Liver (tissue), 3 donors: Measurements from ENCODE around the gene TUBB4A.

ENCODE experiments used
- CTCF ChIP-seq: fragments of 150-350 bp; IDR thresholded peaks from 2 replicates; pipeline ENCODE4 v1.5.1; 2017; ENCODE audit warnings: improper control_type of control experiment, low read depth, low read length; ENCODE audit not compliant: missing input control
- EGR1 ChIP-seq, 2 donors: IDR thresholded peaks; 2 replicates each; pipeline ENCODE4 v1.6.1; 2016 to 2018; ENCODE audit warnings: antibody characterized with exemption in 2 of 2, low read depth in 2 of 2
- GABPA ChIP-seq, 2 donors: IDR thresholded peaks in 1 of 2; conservative IDR thresholded peaks in 1 of 2; 2 replicates each; pipeline ENCODE4 v1.6.1; 2016; ENCODE audit warnings: antibody characterized with exemption in 2 of 2, mild to moderate bottlenecking in 1 of 2, moderate library complexity in 1 of 2
- HNF4A ChIP-seq, 2 donors: conservative IDR thresholded peaks; 2 replicates each; pipeline ENCODE4 v1.6.1; 2016; ENCODE audit warnings: antibody characterized with exemption in 2 of 2, mild to moderate bottlenecking in 2 of 2
- HNF4G ChIP-seq: IDR thresholded peaks from 2 replicates; pipeline ENCODE4 v1.6.1; 2016; ENCODE audit warnings: antibody characterized with exemption
- MAX ChIP-seq: IDR thresholded peaks from 2 replicates; pipeline ENCODE4 v1.6.1; 2016; ENCODE audit warnings: antibody characterized with exemption
- RAD21 ChIP-seq, 2 donors: IDR thresholded peaks; 2 replicates each; pipeline ENCODE4 v1.6.1; 2016; ENCODE audit warnings: antibody characterized with exemption in 2 of 2, mild to moderate bottlenecking in 2 of 2
- REST ChIP-seq: IDR thresholded peaks from 2 replicates; pipeline ENCODE4 v1.6.1; 2016; ENCODE audit warnings: antibody characterized with exemption, mild to moderate bottlenecking
- SP1 ChIP-seq: IDR thresholded peaks from 2 replicates; pipeline ENCODE4 v1.6.1; 2018; ENCODE audit warnings: antibody characterized with exemption, mild to moderate bottlenecking
- TAF1 ChIP-seq: conservative IDR thresholded peaks from 2 replicates; pipeline ENCODE4 v1.6.1; 2016; ENCODE audit warnings: antibody characterized with exemption, mild to moderate bottlenecking
- YY1 ChIP-seq: IDR thresholded peaks from 2 replicates; pipeline ENCODE4 v1.6.1; 2016; ENCODE audit warnings: antibody characterized with exemption, mild to moderate bottlenecking
- ZBTB33 ChIP-seq: IDR thresholded peaks from 2 replicates; pipeline ENCODE4 v1.6.1; 2016; ENCODE audit warnings: antibody characterized with exemption
- donor health status: healthy.
- donor health status: healthy.

- TF ChIP-seq TAF1 (no peak), GABPA (IDR thresholded peaks at IDR 0.05 in 1 of 2, conservative IDR thresholded peaks at IDR 0.05 in 1 of 2) (no peak), REST (no peak), CTCF (no peak), EGR1 (IDR thresholded peaks at IDR 0.05; ENCODE audit: low read depth in 2 of 2) (no peak), MAX (no peak), SP1 (no peak), YY1 (no peak), HNF4A (conservative IDR thresholded peaks at IDR 0.05) (no peak), RAD21 (IDR thresholded peaks at IDR 0.05) (no peak), HNF4G (no peak), ZBTB33 (no peak)
Observed at GRCh38 chr19:6490134-6490533, 12.0 kb downstream of the TUBB4A start.
